Measurements from ENCODE around the gene PKD1. TPM values are rescaled to one million over a fixed set of nuclear protein-coding genes. Genes with fewer than 3 reads are reported as not detected.

The PKD1 gene
- total and polyA plus RNA-seq, 2 of the 13 experiments (the other 11 are each of a cell fraction or from before 2014, with no cell fraction given), result 22.1 to 23.0 TPM

DNA sequence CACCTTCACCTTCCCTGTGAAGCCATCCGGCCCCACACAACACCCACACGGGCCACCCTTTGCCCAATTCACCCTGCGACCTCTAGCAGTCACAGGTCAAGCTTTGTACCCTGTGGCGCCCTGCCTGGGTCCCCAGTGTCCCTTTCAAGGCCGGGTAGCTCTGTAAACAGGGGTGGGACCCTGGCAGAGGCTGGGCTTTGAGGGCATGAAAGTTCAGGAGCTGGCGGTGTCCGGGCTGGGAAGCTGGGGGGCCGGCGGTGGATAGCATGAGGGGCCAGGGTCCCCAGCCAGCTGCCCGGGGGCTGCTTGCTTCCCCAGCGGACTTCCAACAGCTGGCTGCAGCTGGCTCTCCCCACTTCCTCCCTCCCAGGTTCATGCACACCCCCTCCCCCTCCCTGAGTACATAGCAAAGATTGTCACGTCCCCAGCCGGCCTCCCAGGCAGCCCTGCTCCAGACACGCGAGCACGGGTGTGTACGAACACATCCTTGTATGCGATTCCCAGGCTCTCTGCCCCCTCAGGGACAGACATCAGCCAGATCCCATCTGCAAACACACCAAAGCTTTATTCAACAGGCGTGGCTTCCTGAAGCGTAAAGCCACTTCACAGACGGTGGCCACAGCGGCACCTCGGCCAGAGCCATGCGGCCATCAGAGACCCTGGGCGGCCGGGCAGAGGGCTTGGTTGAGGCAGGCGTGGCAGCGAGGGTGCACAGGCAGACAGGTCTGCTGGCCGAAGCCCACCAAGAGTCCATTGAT lies 96.2 kb downstream of the PKD1 start (continued):
- TF ChIP-seq ZNF3 (CRISPR knock-in tag; IDR thresholded peaks at IDR 0.05) (no peak), ZNF235 (CRISPR knock-in tag; IDR thresholded peaks at IDR 0.05; ENCODE audit: borderline replicate concordance) (peak; percentile 64; the same call in 1 of the 2 replicates), ZNF777 (CRISPR knock-in tag; IDR thresholded peaks at IDR 0.05) (peak; percentile 59), ARNT2 (CRISPR knock-in tag; IDR thresholded peaks at IDR 0.05; ENCODE audit: low read depth) (0 out of 2 replicates have a peak, but pooled peaks have one; percentile 51), EED (CRISPR knock-in tag; IDR thresholded peaks at IDR 0.05) (0 out of 2 replicates have a peak, but pooled peaks have one; percentile 18), SETDB1 (CRISPR knock-in tag; IDR thresholded peaks at IDR 0.05; ENCODE audit: borderline replicate concordance) (no peak), ZNF569 (CRISPR knock-in tag; IDR thresholded peaks at IDR 0.05; ENCODE audit: borderline replicate concordance) (no peak), ZNF264 (CRISPR knock-in tag; IDR thresholded peaks at IDR 0.05) (0 out of 2 replicates have a peak, but pooled peaks have one; percentile 27), STAT5B (CRISPR knock-in tag; IDR thresholded peaks at IDR 0.05) (no peak), ZNF260 (CRISPR knock-in tag; IDR thresholded peaks at IDR 0.05; ENCODE audit: borderline replicate concordance, low read depth) (no peak), ZNF124 (CRISPR knock-in tag; IDR thresholded peaks at IDR 0.05) (peak; percentile 20; the same call in 1 of the 2 replicates), KLF12 (CRISPR knock-in tag; IDR thresholded peaks at IDR 0.05; ENCODE audit: borderline replicate concordance) (no peak), CBX1 (IDR thresholded peaks at IDR 0.05; ENCODE audit: low read depth) (peak; percentile 48), CCAR2 (optimal IDR thresholded peaks at IDR 0.05; ENCODE audit: low read depth, low read length) (peak; percentile 33), NRL (CRISPR knock-in tag; IDR thresholded peaks at IDR 0.05; ENCODE audit: borderline replicate concordance) (no peak), RBM22 (optimal IDR thresholded peaks at IDR 0.05; ENCODE audit: low read length) (peak; percentile 49), TBL1XR1 (IDR thresholded peaks at IDR 0.05; ENCODE audit: borderline replicate concordance, low read length, partially characterized antibody) (no peak)
- TF ChIP-seq, protein P1, sequence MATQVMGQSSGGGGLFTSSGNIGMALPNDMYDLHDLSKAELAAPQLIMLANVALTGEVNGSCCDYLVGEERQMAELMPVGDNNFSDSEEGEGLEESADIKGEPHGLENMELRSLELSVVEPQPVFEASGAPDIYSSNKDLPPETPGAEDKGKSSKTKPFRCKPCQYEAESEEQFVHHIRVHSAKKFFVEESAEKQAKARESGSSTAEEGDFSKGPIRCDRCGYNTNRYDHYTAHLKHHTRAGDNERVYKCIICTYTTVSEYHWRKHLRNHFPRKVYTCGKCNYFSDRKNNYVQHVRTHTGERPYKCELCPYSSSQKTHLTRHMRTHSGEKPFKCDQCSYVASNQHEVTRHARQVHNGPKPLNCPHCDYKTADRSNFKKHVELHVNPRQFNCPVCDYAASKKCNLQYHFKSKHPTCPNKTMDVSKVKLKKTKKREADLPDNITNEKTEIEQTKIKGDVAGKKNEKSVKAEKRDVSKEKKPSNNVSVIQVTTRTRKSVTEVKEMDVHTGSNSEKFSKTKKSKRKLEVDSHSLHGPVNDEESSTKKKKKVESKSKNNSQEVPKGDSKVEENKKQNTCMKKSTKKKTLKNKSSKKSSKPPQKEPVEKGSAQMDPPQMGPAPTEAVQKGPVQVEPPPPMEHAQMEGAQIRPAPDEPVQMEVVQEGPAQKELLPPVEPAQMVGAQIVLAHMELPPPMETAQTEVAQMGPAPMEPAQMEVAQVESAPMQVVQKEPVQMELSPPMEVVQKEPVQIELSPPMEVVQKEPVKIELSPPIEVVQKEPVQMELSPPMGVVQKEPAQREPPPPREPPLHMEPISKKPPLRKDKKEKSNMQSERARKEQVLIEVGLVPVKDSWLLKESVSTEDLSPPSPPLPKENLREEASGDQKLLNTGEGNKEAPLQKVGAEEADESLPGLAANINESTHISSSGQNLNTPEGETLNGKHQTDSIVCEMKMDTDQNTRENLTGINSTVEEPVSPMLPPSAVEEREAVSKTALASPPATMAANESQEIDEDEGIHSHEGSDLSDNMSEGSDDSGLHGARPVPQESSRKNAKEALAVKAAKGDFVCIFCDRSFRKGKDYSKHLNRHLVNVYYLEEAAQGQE (IDR thresholded peaks at IDR 0.05; ENCODE audit: borderline replicate concordance in 1 of 2, low read depth in 1 of 2, low read length in 2 of 2), result no peak; a peak in 1 of 4 replicates
- TF ChIP-seq, protein P2, sequence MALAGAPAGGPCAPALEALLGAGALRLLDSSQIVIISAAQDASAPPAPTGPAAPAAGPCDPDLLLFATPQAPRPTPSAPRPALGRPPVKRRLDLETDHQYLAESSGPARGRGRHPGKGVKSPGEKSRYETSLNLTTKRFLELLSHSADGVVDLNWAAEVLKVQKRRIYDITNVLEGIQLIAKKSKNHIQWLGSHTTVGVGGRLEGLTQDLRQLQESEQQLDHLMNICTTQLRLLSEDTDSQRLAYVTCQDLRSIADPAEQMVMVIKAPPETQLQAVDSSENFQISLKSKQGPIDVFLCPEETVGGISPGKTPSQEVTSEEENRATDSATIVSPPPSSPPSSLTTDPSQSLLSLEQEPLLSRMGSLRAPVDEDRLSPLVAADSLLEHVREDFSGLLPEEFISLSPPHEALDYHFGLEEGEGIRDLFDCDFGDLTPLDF (CRISPR knock-in tag; IDR thresholded peaks at IDR 0.05), result no peak
- TF ChIP-seq, protein P3, sequence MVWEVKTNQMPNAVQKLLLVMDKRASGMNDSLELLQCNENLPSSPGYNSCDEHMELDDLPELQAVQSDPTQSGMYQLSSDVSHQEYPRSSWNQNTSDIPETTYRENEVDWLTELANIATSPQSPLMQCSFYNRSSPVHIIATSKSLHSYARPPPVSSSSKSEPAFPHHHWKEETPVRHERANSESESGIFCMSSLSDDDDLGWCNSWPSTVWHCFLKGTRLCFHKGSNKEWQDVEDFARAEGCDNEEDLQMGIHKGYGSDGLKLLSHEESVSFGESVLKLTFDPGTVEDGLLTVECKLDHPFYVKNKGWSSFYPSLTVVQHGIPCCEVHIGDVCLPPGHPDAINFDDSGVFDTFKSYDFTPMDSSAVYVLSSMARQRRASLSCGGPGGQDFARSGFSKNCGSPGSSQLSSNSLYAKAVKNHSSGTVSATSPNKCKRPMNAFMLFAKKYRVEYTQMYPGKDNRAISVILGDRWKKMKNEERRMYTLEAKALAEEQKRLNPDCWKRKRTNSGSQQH (CRISPR knock-in tag; IDR thresholded peaks at IDR 0.05; ENCODE audit: low read depth), result no peak
- TF ChIP-seq, protein P4, sequence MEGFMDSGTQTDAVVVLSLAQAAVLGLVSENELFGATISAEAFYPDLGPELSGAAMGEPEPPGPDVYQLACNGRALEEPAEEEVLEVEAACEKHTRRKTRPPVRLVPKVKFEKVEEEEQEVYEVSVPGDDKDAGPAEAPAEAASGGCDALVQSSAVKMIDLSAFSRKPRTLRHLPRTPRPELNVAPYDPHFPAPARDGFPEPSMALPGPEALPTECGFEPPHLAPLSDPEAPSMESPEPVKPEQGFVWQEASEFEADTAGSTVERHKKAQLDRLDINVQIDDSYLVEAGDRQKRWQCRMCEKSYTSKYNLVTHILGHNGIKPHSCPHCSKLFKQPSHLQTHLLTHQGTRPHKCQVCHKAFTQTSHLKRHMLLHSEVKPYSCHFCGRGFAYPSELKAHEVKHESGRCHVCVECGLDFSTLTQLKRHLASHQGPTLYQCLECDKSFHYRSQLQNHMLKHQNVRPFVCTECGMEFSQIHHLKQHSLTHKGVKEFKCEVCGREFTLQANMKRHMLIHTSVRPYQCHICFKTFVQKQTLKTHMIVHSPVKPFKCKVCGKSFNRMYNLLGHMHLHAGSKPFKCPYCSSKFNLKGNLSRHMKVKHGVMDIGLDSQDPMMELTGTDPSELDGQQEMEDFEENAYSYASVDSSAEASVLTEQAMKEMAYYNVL (CRISPR knock-in tag; IDR thresholded peaks at IDR 0.05; ENCODE audit: borderline replicate concordance), result 0 out of 2 replicates have a peak, but pooled peaks have one; percentile 19
